HG03565 (cell line): Measurements from ENCODE around the gene DENND11.
"Not testable (repeated sequence)": the region's sequence is repeated elsewhere in the genome, so short reads cannot be mapped to it uniquely, and the experiment has no call there.

Experiments
- ATAC-seq: cut with Tn5 transposase; IDR thresholded peaks from one replicate; pipeline ENCODE4 v1.9.1; 2021; ENCODE audit warnings: mild to moderate bottlenecking, moderate library complexity; ENCODE audit not compliant: unreplicated experiment

DENND11 gene

GRCh38 chr7:141709318-141709717 is 7.4 kb upstream of the DENND11 start:
- no peak for ATAC-seq

- ATAC-seq = no peak
Observed at GRCh38 chr7:141708351-141708750, 6.4 kb upstream of the DENND11 start, which contains the start of gene WEE2. WEE2 (plus strand) TSS chr7:141708353; CDS start chr7:141708759, 406 bp downstream.

GRCh38 chr7:141706239-141707064 is 4.5 kb upstream of the DENND11 start:
- ATAC-seq = no peak

GRCh38 chr7:141704741-141705140 is 2.8 kb upstream of the DENND11 start:
- ATAC-seq = no peak

GRCh38 chr7:141704112-141704511 is 2.1 kb upstream of the DENND11 start:
- ATAC-seq = no peak

GRCh38 chr7:141702892-141703291 is 926 bp upstream of the DENND11 start:
- ATAC-seq = no peak

- peak; percentile 46 for ATAC-seq
Observed at GRCh38 chr7:141701489-141702046, 398 bp downstream of the DENND11 start.

GRCh38 chr7:141700848-141701371 is 1.1 kb downstream of the DENND11 start:
- ATAC-seq = no peak

GRCh38 chr7:141700296-141700847 is 1.6 kb downstream of the DENND11 start:
- ATAC-seq = no peak

GRCh38 chr7:141699860-141700259 is 2.1 kb downstream of the DENND11 start:
- no peak for ATAC-seq

- no peak for ATAC-seq
Observed at GRCh38 chr7:141698247-141699015, 3.5 kb downstream of the DENND11 start.

GRCh38 chr7:141697211-141697871 is 4.6 kb downstream of the DENND11 start:
- no peak for ATAC-seq

- ATAC-seq = no peak
Observed at GRCh38 chr7:141696348-141696747, 5.6 kb downstream of the DENND11 start.

GRCh38 chr7:141695803-141696289 is 6.1 kb downstream of the DENND11 start:
- no peak for ATAC-seq

GRCh38 chr7:141693082-141693481 is 8.9 kb downstream of the DENND11 start:
- ATAC-seq = no peak

- no peak for ATAC-seq
Observed at GRCh38 chr7:141691961-141692360, 10.0 kb downstream of the DENND11 start.

- ATAC-seq = no peak
Observed at GRCh38 chr7:141691540-141691939, 10.4 kb downstream of the DENND11 start.

- not testable (repeated sequence) for ATAC-seq
Observed at GRCh38 chr7:141689072-141689825, 12.7 kb downstream of the DENND11 start.

GRCh38 chr7:141688043-141688442 is 13.9 kb downstream of the DENND11 start:
- ATAC-seq = no peak

- ATAC-seq = no peak
Observed at GRCh38 chr7:141686670-141687069, 15.3 kb downstream of the DENND11 start.
